Measurements from ENCODE around the gene SLC4A9.

The SLC4A9 gene

GRCh38 chr5:140360101-140360500 is at the start of gene SLC4A9:
TSS of gene SLC4A9 (plus strand) at chr5:140360194. CDS start at chr5:140360237, 43 bp downstream.
- no peak for DNase-seq (ENCODE audit: low spot score)

GRCh38 chr5:140310434-140310833 is 49.6 kb upstream of the SLC4A9 start:
- DNase-seq (ENCODE audit: low spot score), result no peak

GRCh38 chr5:140311011-140311467 is 49.0 kb upstream of the SLC4A9 start:
- no peak for DNase-seq (ENCODE audit: low spot score)

- DNase-seq (ENCODE audit: low spot score), result no peak
These were observed 47.8 kb upstream of the SLC4A9 start for GRCh38 chr5:140312067-140312790.

GRCh38 chr5:140312791-140313189 is 47.2 kb upstream of the SLC4A9 start:
- DNase-seq (ENCODE audit: low spot score), result no peak

- DNase-seq (ENCODE audit: low spot score), result no peak
These were observed 42.1 kb upstream of the SLC4A9 start for GRCh38 chr5:140317859-140318258.

GRCh38 chr5:140318792-140319191 is 41.2 kb upstream of the SLC4A9 start:
- DNase-seq (ENCODE audit: low spot score), result no peak

GRCh38 chr5:140319833-140320232 is 40.2 kb upstream of the SLC4A9 start:
- DNase-seq (ENCODE audit: low spot score), result no peak

GRCh38 chr5:140321796-140322195 is 38.2 kb upstream of the SLC4A9 start:
- DNase-seq (ENCODE audit: low spot score), result no peak

GRCh38 chr5:140322751-140323731 is 37.0 kb upstream of the SLC4A9 start:
- no peak for DNase-seq (ENCODE audit: low spot score)

- no peak for DNase-seq (ENCODE audit: low spot score)
These were observed 35.9 kb upstream of the SLC4A9 start for GRCh38 chr5:140324041-140324600.

GRCh38 chr5:140324617-140325241 is 35.3 kb upstream of the SLC4A9 start:
- DNase-seq (ENCODE audit: low spot score), result no peak

- no peak for DNase-seq (ENCODE audit: low spot score)
These were observed 34.5 kb upstream of the SLC4A9 start for GRCh38 chr5:140325486-140325885.

- DNase-seq (ENCODE audit: low spot score), result peak; percentile 65
These were observed 32.4 kb upstream of the SLC4A9 start for GRCh38 chr5:140327589-140327988.

GRCh38 chr5:140328036-140328764 is 31.8 kb upstream of the SLC4A9 start:
- no peak for DNase-seq (ENCODE audit: low spot score)

- no peak for DNase-seq (ENCODE audit: low spot score)
These were observed 30.1 kb upstream of the SLC4A9 start for GRCh38 chr5:140329739-140330481.

GRCh38 chr5:140331638-140332037 is 28.4 kb upstream of the SLC4A9 start:
- no peak for DNase-seq (ENCODE audit: low spot score)

GRCh38 chr5:140336388-140336787 is 23.6 kb upstream of the SLC4A9 start:
- no peak for DNase-seq (ENCODE audit: low spot score)

GRCh38 chr5:140337880-140338279 is 22.1 kb upstream of the SLC4A9 start:
- no peak for DNase-seq (ENCODE audit: low spot score)

- DNase-seq (ENCODE audit: low spot score), result no peak
These were observed 21.7 kb upstream of the SLC4A9 start for GRCh38 chr5:140338336-140338735.

- no peak for DNase-seq (ENCODE audit: low spot score)
These were observed 21.1 kb upstream of the SLC4A9 start for GRCh38 chr5:140338908-140339307.

Measured in COLO829 (cell line).